ENCODE data around the gene LATS1. TPM values are rescaled to one million over a fixed set of nuclear protein-coding genes. Genes with fewer than 3 reads are reported as not detected.
"Not testable (repeated sequence)": the region's sequence is repeated elsewhere in the genome, so short reads cannot be mapped to it uniquely, and the experiment has no call there.

The LATS1 gene
- total RNA-seq, 2 experiments from 2014 or later = 18.1 to 19.6 TPM

DNA sequence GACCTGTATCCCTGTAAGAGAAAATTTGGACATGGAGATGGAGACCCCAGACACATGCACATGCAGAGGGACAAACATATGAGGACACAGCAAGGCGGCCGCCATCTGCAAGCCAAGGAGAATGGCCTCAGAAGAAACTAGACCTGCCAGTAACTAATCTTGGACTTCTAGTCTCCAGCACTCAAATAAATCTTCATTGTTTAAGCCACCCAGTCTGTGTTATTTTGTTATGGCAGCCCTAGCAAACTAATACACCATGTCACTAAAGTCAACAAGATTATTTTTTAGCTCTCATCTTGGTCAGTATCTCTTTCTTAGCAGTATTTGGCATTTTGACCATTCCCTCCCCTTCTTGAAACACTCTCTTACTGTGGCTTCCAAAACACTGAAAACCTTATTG is 26.7 kb downstream of the LATS1 start:
- intact Hi-C loops (cut with micrococcal nuclease) = no loop called here
- Mint-ChIP-seq H3K4me3 (no peak overlapping the region), H3K27ac (no peak overlapping the region), H3K4me1 (ENCODE audit: low read depth) (peaks cover 17% of the 10 kb centered on the region), H3K27me3 (ENCODE audit: low read depth) (no peaks in the 10 kb centered on the region), H3K9me3 (no peaks in the 10 kb centered on the region), H3K36me3 (ENCODE audit: low read depth) (peaks cover 8% of the 10 kb centered on the region)
- DNase-seq = no peak
- CTCF ChIA-PET = interaction anchor here (1.0 kb wide), 1 partner anchor 209 kb away, joined by 3 read pairs; no protein-coding TSS in a partner anchor

- Mint-ChIP-seq H3K36me3 (ENCODE audit: low read depth) (peaks cover 17% of the 10 kb centered on the region), H3K4me1 (ENCODE audit: low read depth) (peaks cover 22% of the 10 kb centered on the region), H3K27me3 (ENCODE audit: low read depth) (no peaks in the 10 kb centered on the region), H3K4me3 (no peak overlapping the region), H3K9me3 (no peaks in the 10 kb centered on the region), H3K27ac (peak overlapping the region; percentile 46)
- DNase-seq = no peak
- intact Hi-C loops (cut with micrococcal nuclease) = loop anchor here (1.0 kb wide), 1 partner anchor 38 kb away; the partner anchor contains the start of gene KATNA1
- CTCF ChIA-PET = interaction anchor here (0.6 kb wide), 2 partner anchors 9 to 13 kb away, joined by 3 to 6 read pairs; no protein-coding TSS in a partner anchor
Observed at GRCh38 chr6:149686230-149686629, 31.7 kb downstream of the LATS1 start.

DNA sequence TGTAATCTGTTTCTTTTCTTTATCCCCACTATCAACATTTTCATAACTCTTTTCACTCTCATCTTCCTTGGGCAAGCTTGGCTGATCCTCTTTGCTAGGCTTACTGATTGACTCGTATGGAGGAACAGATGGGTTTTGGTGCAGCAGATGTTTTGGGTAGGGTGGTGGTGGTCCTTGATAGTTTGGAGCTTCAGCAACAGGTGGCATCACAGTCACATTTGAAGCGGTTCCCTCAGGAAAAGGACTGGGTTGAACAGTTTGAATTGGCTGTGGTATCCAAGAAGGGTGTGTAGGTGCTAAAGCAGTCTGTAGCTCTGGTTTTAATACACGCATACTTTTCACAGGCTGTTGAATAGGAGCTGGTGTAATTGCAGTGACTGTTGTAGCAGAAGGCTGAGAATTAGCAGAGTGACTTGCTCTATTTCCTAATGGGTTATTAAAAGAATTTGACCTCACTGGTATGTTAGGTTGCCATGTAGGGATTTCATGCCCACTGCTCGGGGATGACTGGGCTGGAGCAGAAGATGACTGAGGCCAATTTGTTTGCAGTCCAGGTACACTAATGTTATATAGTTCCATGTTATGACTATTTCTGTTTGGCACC is 34.5 kb downstream of the LATS1 start:
- peaks cover 24% of the 10 kb centered on the region for H3K36me3 Mint-ChIP-seq (ENCODE audit: low read depth)

GRCh38 chr6:149681845-149682244 is 36.1 kb downstream of the LATS1 start:
- CTCF ChIA-PET = not testable (repeated sequence)

More for the DNA sequence above, 34.5 kb downstream of the LATS1 start:
- CTCF ChIA-PET = no interaction called here
- Mint-ChIP-seq H3K4me1 (ENCODE audit: low read depth) (peaks cover 25% of the 10 kb centered on the region), H3K9me3 (no peaks in the 10 kb centered on the region), H3K4me3 (no peak overlapping the region), H3K27me3 (ENCODE audit: low read depth) (no peaks in the 10 kb centered on the region), H3K27ac (no peak overlapping the region)
- intact Hi-C loops (cut with micrococcal nuclease) = no loop called here
- no peak for DNase-seq

GRCh38 chr6:149681209-149681608 is 36.7 kb downstream of the LATS1 start:
- CTCF ChIA-PET = no interaction called here
- peaks cover 10% of the 10 kb centered on the region for H3K4me1 Mint-ChIP-seq (ENCODE audit: low read depth)
- peaks cover 31% of the 10 kb centered on the region for H3K36me3 Mint-ChIP-seq (ENCODE audit: low read depth)

More at GRCh38 chr6:149681845-149682244, 36.1 kb downstream of the LATS1 start:
- Mint-ChIP-seq H3K4me1 (ENCODE audit: low read depth) (peaks cover 17% of the 10 kb centered on the region), H3K36me3 (ENCODE audit: low read depth) (peaks cover 29% of the 10 kb centered on the region)
- H3K9me3 Mint-ChIP-seq; H3K27ac Mint-ChIP-seq; DNase-seq; H3K27me3 Mint-ChIP-seq (ENCODE audit: low read depth); intact Hi-C loops (cut with micrococcal nuclease); H3K4me3 Mint-ChIP-seq: not testable (repeated sequence)

DNA sequence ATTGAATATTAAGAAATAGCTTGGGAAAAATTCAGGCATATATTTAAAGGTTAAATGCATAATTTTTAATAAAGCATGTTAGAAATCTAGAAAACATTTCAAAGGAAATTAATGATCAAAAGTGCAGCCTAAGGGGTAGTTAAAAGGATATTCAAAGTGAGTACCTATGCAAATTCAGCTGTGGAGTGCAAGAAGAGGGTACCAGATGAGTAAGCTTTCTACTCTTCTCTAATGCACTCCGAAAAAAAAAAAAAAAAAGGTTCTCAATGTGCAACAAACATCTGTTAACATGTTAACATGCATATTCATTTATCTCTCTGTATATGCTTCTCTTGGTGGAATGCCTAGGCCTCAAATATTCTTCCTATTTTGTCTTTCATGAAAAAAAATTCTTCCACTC is 37.4 kb downstream of the LATS1 start:
- Mint-ChIP-seq H3K9me3 (no peaks in the 10 kb centered on the region), H3K27ac (no peak overlapping the region), H3K27me3 (ENCODE audit: low read depth) (no peaks in the 10 kb centered on the region), H3K36me3 (ENCODE audit: low read depth) (peaks cover 31% of the 10 kb centered on the region), H3K4me1 (ENCODE audit: low read depth) (peaks cover 6% of the 10 kb centered on the region), H3K4me3 (no peak overlapping the region)
- intact Hi-C loops (cut with micrococcal nuclease) = no loop called here
- CTCF ChIA-PET = no interaction called here
- DNase-seq = no peak

More at GRCh38 chr6:149681209-149681608, 36.7 kb downstream of the LATS1 start:
- intact Hi-C loops (cut with micrococcal nuclease) = no loop called here
- Mint-ChIP-seq H3K9me3 (no peaks in the 10 kb centered on the region), H3K27me3 (ENCODE audit: low read depth) (no peaks in the 10 kb centered on the region), H3K27ac (no peak overlapping the region), H3K4me3 (no peak overlapping the region)
- no peak for DNase-seq

DNA sequence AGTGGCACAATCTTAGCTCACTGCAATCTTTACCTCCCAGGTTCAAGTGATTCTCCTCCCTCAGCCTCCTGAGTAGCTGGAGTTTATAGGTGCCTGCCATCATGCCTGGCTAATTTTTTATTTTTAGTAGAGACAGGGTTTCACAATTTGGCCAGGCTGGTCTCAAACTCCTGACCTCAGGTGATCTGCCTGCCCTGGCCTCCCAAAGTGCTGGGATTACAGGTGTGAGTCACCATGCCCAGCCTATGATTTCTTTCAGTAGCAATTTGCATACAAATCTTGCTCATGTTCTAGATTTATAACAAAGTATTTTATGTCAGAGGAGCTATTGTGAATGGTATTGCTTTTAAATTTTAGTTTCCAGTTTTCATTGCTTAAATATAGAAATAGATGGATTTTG is 45.6 kb downstream of the LATS1 start:
- DNase-seq; intact Hi-C loops (cut with micrococcal nuclease); H3K27me3 Mint-ChIP-seq (ENCODE audit: low read depth); H3K9me3 Mint-ChIP-seq; H3K4me3 Mint-ChIP-seq; H3K27ac Mint-ChIP-seq; H3K4me1 Mint-ChIP-seq (ENCODE audit: low read depth): not testable (repeated sequence)
- H3K36me3 Mint-ChIP-seq (ENCODE audit: low read depth) = peaks cover 30% of the 10 kb centered on the region
- CTCF ChIA-PET = interaction anchor here (0.8 kb wide), 1 partner anchor 11 kb away, joined by 3 read pairs; no protein-coding TSS in a partner anchor

DNA sequence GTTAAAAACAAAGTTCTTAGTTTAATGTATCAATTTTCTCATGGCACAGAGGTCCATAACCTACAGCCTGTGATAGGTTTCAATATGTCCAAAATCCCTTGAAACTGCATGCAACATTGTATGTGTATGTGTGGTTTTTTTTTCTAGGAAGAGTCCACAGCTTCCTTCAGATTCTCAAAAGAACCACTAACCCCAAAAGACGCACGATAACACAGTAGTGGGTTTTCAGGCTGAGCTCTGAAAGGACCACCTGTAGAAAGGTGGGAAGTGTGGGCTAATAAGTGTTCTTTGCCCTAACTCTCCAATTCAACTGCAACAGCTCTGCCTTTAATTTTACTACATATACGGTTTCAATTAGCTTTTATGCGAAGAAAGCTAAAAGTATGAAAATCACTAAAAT is 57.9 kb downstream of the LATS1 start:
- no peak for DNase-seq
- Mint-ChIP-seq H3K27ac (no peak overlapping the region), H3K36me3 (ENCODE audit: low read depth) (peaks cover 18% of the 10 kb centered on the region), H3K4me3 (no peak overlapping the region), H3K27me3 (ENCODE audit: low read depth) (no peaks in the 10 kb centered on the region), H3K9me3 (no peaks in the 10 kb centered on the region), H3K4me1 (ENCODE audit: low read depth) (no peaks in the 10 kb centered on the region)
- intact Hi-C loops (cut with micrococcal nuclease) = no loop called here
- CTCF ChIA-PET = interaction anchor here (1.0 to 1.4 kb wide), 2 partner anchors 10 to 17 kb away, joined by 3 read pairs; no protein-coding TSS in a partner anchor

GRCh38 chr6:149657441-149657840 is 60.5 kb downstream of the LATS1 start:
- Mint-ChIP-seq H3K9me3 (no peaks in the 10 kb centered on the region), H3K27ac (no peak overlapping the region), H3K36me3 (ENCODE audit: low read depth) (peaks cover 12% of the 10 kb centered on the region), H3K27me3 (ENCODE audit: low read depth) (no peaks in the 10 kb centered on the region), H3K4me3 (no peak overlapping the region), H3K4me1 (ENCODE audit: low read depth) (no peaks in the 10 kb centered on the region)
- intact Hi-C loops (cut with micrococcal nuclease) = no loop called here
- CTCF ChIA-PET = no interaction called here
- no peak for DNase-seq

GRCh38 chr6:149651056-149651455 is 66.8 kb downstream of the LATS1 start:
- H3K27ac Mint-ChIP-seq = no peak overlapping the region
- intact Hi-C loops (cut with micrococcal nuclease) = no loop called here
- H3K9me3 Mint-ChIP-seq = no peaks in the 10 kb centered on the region
- peaks cover 10% of the 10 kb centered on the region for H3K4me1 Mint-ChIP-seq (ENCODE audit: low read depth)
- CTCF ChIA-PET = interaction anchor here (1.5 kb wide), 1 partner anchor 9 kb away, joined by 3 read pairs; no protein-coding TSS in a partner anchor
- no peaks in the 10 kb centered on the region for H3K36me3 Mint-ChIP-seq (ENCODE audit: low read depth)
- no peak overlapping the region for H3K4me3 Mint-ChIP-seq
- DNase-seq = no peak
- H3K27me3 Mint-ChIP-seq (ENCODE audit: low read depth) = no peaks in the 10 kb centered on the region

DNA sequence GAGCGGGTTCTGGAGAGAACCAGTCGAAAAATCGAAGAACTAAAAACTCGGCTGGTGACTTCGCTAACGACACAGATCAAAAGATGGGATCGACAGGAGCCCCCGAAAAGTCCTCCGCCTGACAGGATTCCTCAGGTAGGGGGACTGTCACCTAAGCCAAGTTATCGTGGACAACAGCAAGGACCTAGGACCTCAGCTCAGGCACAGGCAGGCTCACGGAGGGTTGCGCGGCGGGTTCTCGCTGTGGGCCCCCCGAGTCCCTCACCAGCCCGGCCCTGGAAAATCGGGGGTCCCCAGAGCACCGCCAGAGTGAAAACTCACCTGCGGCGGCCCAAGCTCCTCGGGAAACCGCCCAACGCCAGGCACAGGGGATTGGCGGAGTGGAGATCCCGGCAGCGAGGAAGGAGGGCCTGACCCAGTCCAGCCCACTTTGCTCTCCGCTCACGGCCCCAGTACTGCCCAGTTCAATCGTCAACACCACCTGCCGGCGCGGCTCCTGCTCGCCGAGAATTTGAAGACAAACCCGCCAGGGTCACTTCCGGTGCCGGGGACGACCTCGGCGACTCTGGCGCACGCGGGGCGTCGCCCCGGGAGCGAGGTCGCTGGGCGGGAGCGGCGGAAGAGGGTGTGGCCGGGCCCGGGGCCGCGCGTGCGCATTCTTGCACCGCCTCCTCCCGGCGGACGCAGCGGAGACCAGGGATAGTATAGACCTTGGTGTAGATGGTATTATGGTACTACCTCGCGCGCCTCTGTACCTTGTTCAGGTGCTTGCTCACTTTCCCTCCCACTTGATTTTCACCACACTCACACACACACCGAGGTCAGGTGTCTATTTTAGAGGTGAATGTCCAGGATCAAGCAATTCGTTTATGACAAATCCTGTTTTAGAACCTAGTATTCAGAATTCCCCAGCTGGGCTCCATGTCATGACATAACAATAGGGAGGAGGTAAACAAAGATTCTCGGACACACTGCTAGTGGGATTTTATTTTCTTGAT is 69.5 kb downstream of the LATS1 start, which contains the start of gene KATNA1:
Gene KATNA1 (minus strand): TSS at position 567 of the 998 bp plus-strand sequence. CDS start 10,167 bp downstream, outside the sequence.
- peak; percentile 90 for DNase-seq
- Mint-ChIP-seq H3K27ac (peak within 1 kb of the TSS; percentile 65), H3K4me3 (peak within 1 kb of the TSS; percentile 79), H3K27me3 (ENCODE audit: low read depth) (no peaks in the 10 kb centered on the region), H3K4me1 (ENCODE audit: low read depth) (peaks cover 22% of the 10 kb centered on the region), H3K36me3 (ENCODE audit: low read depth) (no peaks in the 10 kb centered on the region), H3K9me3 (no peaks in the 10 kb centered on the region)
- CTCF ChIA-PET = interaction anchor here (0.6 kb wide), 1 partner anchor 195 kb away, joined by 3 read pairs; no protein-coding TSS in a partner anchor
- intact Hi-C loops (cut with micrococcal nuclease) = loop anchor here (1.0 to 10.0 kb wide), 7 partner anchors 38 to 276 kb away; partner anchors contain the start of genes GINM1, LATS1, NUP43 and PPIL4

GRCh38 chr6:149646599-149646998 is 71.3 kb downstream of the LATS1 start:
- Mint-ChIP-seq H3K4me1 (ENCODE audit: low read depth) (peaks cover 28% of the 10 kb centered on the region), H3K27ac (no peak overlapping the region), H3K9me3 (no peaks in the 10 kb centered on the region), H3K36me3 (ENCODE audit: low read depth) (peaks cover under 1% of the 10 kb centered on the region), H3K27me3 (ENCODE audit: low read depth) (no peaks in the 10 kb centered on the region), H3K4me3 (no peak overlapping the region)
- CTCF ChIA-PET = interaction anchor here (0.6 kb wide), 1 partner anchor 66 kb away, joined by 5 read pairs; no protein-coding TSS in a partner anchor
- no peak for DNase-seq
- intact Hi-C loops (cut with micrococcal nuclease) = loop anchor here (10.0 kb wide), 1 partner anchor 278 kb away; the partner anchor contains the start of gene RAET1G
